Sigmoid colon (tissue), 7 donors: Measurements from ENCODE around the gene FLVCR1. TPM values are rescaled to one million over a fixed set of nuclear protein-coding genes. Genes with fewer than 3 reads are reported as not detected.

Source experiments
- DNase-seq: peaks from one replicate; pipeline ENCODE4 v3.0.0-alpha.2; 2019
- H3K27ac ChIP-seq, 4 donors: fragments of 200-600 bp; sonication (generic); one replicate each; pipeline ENCODE4 v1.5.1; 2016 to 2019; ENCODE audit warnings: mild to moderate bottlenecking in 1 of 4
- H3K27me3 ChIP-seq, 3 donors: fragments of 200-600 bp; sonication (generic); one replicate each; pipeline ENCODE4 v1.5.1; 2019; ENCODE audit warnings: mild to moderate bottlenecking in 1 of 3
- H3K36me3 ChIP-seq, 4 donors: fragments of 200-600 bp; sonication (generic); one replicate each; pipeline ENCODE4 v1.5.1; 2016 to 2019
- H3K4me1 ChIP-seq, 4 donors: fragments of 200-600 bp; sonication (generic); one replicate each; pipeline ENCODE4 v1.5.1; 2017 to 2019
- H3K4me3 ChIP-seq, 4 donors: fragments of 200-600 bp; sonication (generic); one replicate each; pipeline ENCODE4 v1.5.1; 2017 to 2019; ENCODE audit warnings: mild to moderate bottlenecking in 2 of 4, moderate library complexity in 1 of 4
- H3K9me3 ChIP-seq, 4 donors: fragments of 200-600 bp in 3 of 4; sonication (generic) in 3 of 4; one replicate each; pipeline versions ENCODE4 v1.5.1 to v1.6.1; 2013 to 2019
- CTCF ChIP-seq, 4 experiments: fragments of 450-650 bp in 3 of 4; fragments of 200-600 bp in 1 of 4; IDR thresholded peaks; one replicate each; pipeline ENCODE4 v1.5.1; 2016 to 2019; ENCODE audit warnings: antibody characterized with exemption in 4 of 4, mild to moderate bottlenecking in 3 of 4, moderate library complexity in 2 of 4
- EP300 ChIP-seq, 4 donors: sonication (generic); formaldehyde crosslinking; IDR thresholded peaks; one replicate each; pipeline ENCODE4 v1.6.1; 2017; ENCODE audit warnings: antibody characterized with exemption in 4 of 4
- POLR2A ChIP-seq, 2 donors: fragments of 450-650 bp; IDR thresholded peaks; one replicate each; pipeline ENCODE4 v1.6.1; 2016; ENCODE audit warnings: antibody characterized with exemption in 2 of 2, mild to moderate bottlenecking in 2 of 2, moderate library complexity in 2 of 2
- POLR2AphosphoS5 ChIP-seq, 4 donors: sonication (generic); formaldehyde crosslinking; IDR thresholded peaks; one replicate each; pipeline ENCODE4 v1.6.1; 2017; ENCODE audit warnings: antibody characterized with exemption in 4 of 4
- WGBS, 2 donors: extraction: QIAGEN DNeasy Blood & Tissue Kit; methylation state at CpG; one replicate each; pipeline ENCODE4 v1.1.7; 2013; 5-methylcytosine and 5-hydroxymethylcytosine counted together
- intact Hi-C: fragments of 100-400 bp; cut with DNase I; formaldehyde crosslinking; loops from one replicate; pipeline ENCODE4 v1.15.1; 2023
- polyA plus RNA-seq, 3 donors: library from polyadenylated mRNA; stranded (reverse); fragments of 200-250 nt; gene quantifications; one replicate each; pipeline ENCODE4 v1.2.3, GENCODE V29; 2013
- total RNA-seq, 4 donors: library from RNA; depleted of rRNA; stranded (reverse); fragments of >200 nt; gene quantifications; one replicate each; pipeline ENCODE4 v1.1.0, GENCODE V29; 2016
- donor health status: healthy with polysubstance abuse.
- donor health status: Bipolar disorder and iron deficiency.
- donor health status: healthy.

The FLVCR1 gene
- total and polyA plus RNA-seq, 7 donors: 0.60 to 6.9 (median 3.3) TPM

GRCh38 chr1:212935387-212935981, 77.4 kb downstream of the FLVCR1 start:
- Histone ChIP-seq H3K4me1 (no peaks in the 10 kb centered on the region), H3K36me3 (no peaks in the 10 kb centered on the region), H3K4me3 (no peak overlapping the region), H3K27ac (no peak overlapping the region), H3K9me3 (peaks cover 0 to 4% (median 0%) of the 10 kb centered on the region in 4 donors), H3K27me3 (no peaks in the 10 kb centered on the region)
- intact Hi-C loops: no loop called here
- no peak for TF ChIP-seq CTCF (IDR thresholded peaks at IDR 0.05)
- TF ChIP-seq POLR2A (IDR thresholded peaks at IDR 0.05): no peak
- no peak for TF ChIP-seq EP300 (IDR thresholded peaks at IDR 0.05)
- TF ChIP-seq POLR2AphosphoS5 (IDR thresholded peaks at IDR 0.05): no peak
- WGBS, 2 donors: 86 to 91% methylated on average over 7 of the region's 7 CpGs
- DNase-seq: no peak

GRCh38 chr1:212937034-212937433, 79.0 kb downstream of the FLVCR1 start:
- Histone ChIP-seq H3K4me3 (no peak overlapping the region), H3K27me3 (no peaks in the 10 kb centered on the region), H3K4me1 (no peaks in the 10 kb centered on the region), H3K27ac (no peak overlapping the region), H3K36me3 (no peaks in the 10 kb centered on the region), H3K9me3 (peaks cover 0 to 8% (median 2%) of the 10 kb centered on the region in 4 donors)
- TF ChIP-seq CTCF (IDR thresholded peaks at IDR 0.05): no peak
- no peak for TF ChIP-seq POLR2A (IDR thresholded peaks at IDR 0.05)
- no peak for TF ChIP-seq EP300 (IDR thresholded peaks at IDR 0.05)
- no peak for TF ChIP-seq POLR2AphosphoS5 (IDR thresholded peaks at IDR 0.05)
- intact Hi-C loops: no loop called here
- no peak for DNase-seq
- 97 to 98% methylated on average over 3 of the region's 3 CpGs for WGBS, 2 donors

GRCh38 chr1:212938846-212939245, 80.8 kb downstream of the FLVCR1 start:
- no peaks in the 10 kb centered on the region for H3K36me3 ChIP-seq
- H3K4me3 ChIP-seq: no peak overlapping the region
- H3K27me3 ChIP-seq: no peaks in the 10 kb centered on the region
- TF ChIP-seq EP300 (IDR thresholded peaks at IDR 0.05) (no peak), POLR2A (IDR thresholded peaks at IDR 0.05) (no peak), POLR2AphosphoS5 (IDR thresholded peaks at IDR 0.05) (no peak), CTCF (IDR thresholded peaks at IDR 0.05) (no peak)
- WGBS, 2 donors: 94 to 96% methylated on average over 6 of the region's 6 CpGs
- no peak overlapping the region for H3K27ac ChIP-seq
- intact Hi-C loops: no loop called here
- no peak for DNase-seq
- H3K9me3 ChIP-seq: peaks cover 0 to 8% (median 2%) of the 10 kb centered on the region in 4 donors
- no peaks in the 10 kb centered on the region for H3K4me1 ChIP-seq

GRCh38 chr1:212941452-212941851, 83.4 kb downstream of the FLVCR1 start:
- Histone ChIP-seq H3K4me1 (no peaks in the 10 kb centered on the region), H3K27ac (no peak overlapping the region), H3K27me3 (no peaks in the 10 kb centered on the region), H3K36me3 (no peaks in the 10 kb centered on the region), H3K9me3 (peaks cover 0 to 8% (median 2%) of the 10 kb centered on the region in 4 donors), H3K4me3 (no peak overlapping the region)
- 96% methylated on average over 1 of the region's 1 CpG for WGBS, 2 donors
- intact Hi-C loops: no loop called here
- TF ChIP-seq POLR2A (IDR thresholded peaks at IDR 0.05) (no peak), CTCF (IDR thresholded peaks at IDR 0.05) (no peak), EP300 (IDR thresholded peaks at IDR 0.05) (no peak), POLR2AphosphoS5 (IDR thresholded peaks at IDR 0.05) (no peak)
- DNase-seq: no peak
